ENCODE measurements around the gene JAZF1. TPM values are rescaled to one million over a fixed set of nuclear protein-coding genes. Genes with fewer than 3 reads are reported as not detected.

Gene JAZF1
- total and polyA plus RNA-seq, 10 of the 15 experiments (the other 5 are each of a cell fraction or from before 2014, with no cell fraction given) = 0.04 to 0.82 (median 0.15) TPM; not detected in 3

- no peak overlapping the region for H3K4me3 ChIP-seq
- ATAC-seq (no peak), FAIRE-seq (no peak), DNase-seq (ENCODE audit: low read depth, low spot score) (no peak)
- CTCF ChIA-PET = no interaction called here
- H2AFZ ChIP-seq (ENCODE audit: control insufficient read depth, low read depth, low read length) = no peak overlapping the region
- H3K79me2 ChIP-seq (ENCODE audit: control insufficient read depth, insufficient read depth, low read length) = no peaks in the 10 kb centered on the region
- no peaks in the 10 kb centered on the region for H4K20me1 ChIP-seq (ENCODE audit: control insufficient read depth, insufficient read depth)
- no TSS peak for BruUV-seq (replicated peaks)
- no peak overlapping the region for H3K9ac ChIP-seq (ENCODE audit: control insufficient read depth, insufficient read depth, low read length)
- no peak overlapping the region for H3K27ac ChIP-seq (ENCODE audit: control insufficient read depth, insufficient read depth)
- TF ChIP-seq PAX5 (IDR thresholded peaks at IDR 0.05; ENCODE audit: borderline replicate concordance, low read depth, low read length) (no peak), ATF7 (IDR thresholded peaks at IDR 0.05; ENCODE audit: low read depth) (no peak), RAD21 (IDR thresholded peaks at IDR 0.05; ENCODE audit: insufficient read depth, low read depth, low read length) (no peak), NKRF (conservative IDR thresholded peaks at IDR 0.05) (no peak)
- RAD21 ChIA-PET (ENCODE audit: unreplicated experiment) = no interaction called here
- POLR2A ChIA-PET = no interaction called here
- H3K9me3 ChIP-seq (replicated peaks; ENCODE audit: control insufficient read depth, insufficient read depth, low read length) = no peaks in the 10 kb centered on the region
- no peaks in the 10 kb centered on the region for H3K27me3 ChIP-seq (replicated peaks in 1 of 2; ENCODE audit: control insufficient read depth in 2 of 2, insufficient read depth in 2 of 2, low read length in 1 of 2)
- intact Hi-C loops (cut with micrococcal nuclease; ENCODE audit: unreplicated experiment) (no loop called here), in situ Hi-C loops (cut with MboI) (no loop called here)
- no peak overlapping the region for H3K4me2 ChIP-seq (ENCODE audit: control insufficient read depth, insufficient read depth)
- SMC1A ChIA-PET (ENCODE audit: uncharacterized antibody, unreplicated experiment) = no interaction called here
- no peaks in the 10 kb centered on the region for H3K4me1 ChIP-seq (ENCODE audit: control insufficient read depth, insufficient read depth, low read length)
- WGBS (ENCODE audit: insufficient coverage, insufficient replicate concordance, low lambda C conversion rate, missing lambda C conversion rate) = 68% methylated on average over 7 of the region's 7 CpGs
- no peaks in the 10 kb centered on the region for H3K36me3 ChIP-seq (ENCODE audit: control insufficient read depth in 2 of 2, insufficient read depth in 2 of 2, low read length in 1 of 2)
These were observed 311.5 kb downstream of the JAZF1 start for GRCh38 chr7:27869056-27869455.

- ChIA-PET RAD21 (ENCODE audit: unreplicated experiment) (no interaction called here), POLR2A (no interaction called here), CTCF (no interaction called here), SMC1A (ENCODE audit: uncharacterized antibody, unreplicated experiment) (no interaction called here)
- intact Hi-C loops (cut with micrococcal nuclease; ENCODE audit: unreplicated experiment) (no loop called here), in situ Hi-C loops (cut with MboI) (no loop called here)
- Histone ChIP-seq H3K27ac (ENCODE audit: control insufficient read depth, insufficient read depth) (no peak overlapping the region), H3K36me3 (ENCODE audit: control insufficient read depth in 2 of 2, insufficient read depth in 2 of 2, low read length in 1 of 2) (no peaks in the 10 kb centered on the region), H3K27me3 (replicated peaks in 1 of 2; ENCODE audit: control insufficient read depth in 2 of 2, insufficient read depth in 2 of 2, low read length in 1 of 2) (no peaks in the 10 kb centered on the region), H4K20me1 (ENCODE audit: control insufficient read depth, insufficient read depth) (no peaks in the 10 kb centered on the region), H3K4me1 (ENCODE audit: control insufficient read depth, insufficient read depth, low read length) (no peaks in the 10 kb centered on the region), H3K79me2 (ENCODE audit: control insufficient read depth, insufficient read depth, low read length) (no peaks in the 10 kb centered on the region), H3K4me3 (no peak overlapping the region), H3K9me3 (replicated peaks; ENCODE audit: control insufficient read depth, insufficient read depth, low read length) (no peaks in the 10 kb centered on the region), H3K9ac (ENCODE audit: control insufficient read depth, insufficient read depth, low read length) (no peak overlapping the region), H3K4me2 (ENCODE audit: control insufficient read depth, insufficient read depth) (no peak overlapping the region), H2AFZ (ENCODE audit: control insufficient read depth, low read depth, low read length) (no peak overlapping the region)
- 48% methylated on average over 15 of the region's 15 CpGs for WGBS (ENCODE audit: insufficient coverage, insufficient replicate concordance, low lambda C conversion rate, missing lambda C conversion rate)
- no peak for ATAC-seq
- FAIRE-seq = no peak
- BruUV-seq (replicated peaks) = no TSS peak
- no peak for DNase-seq (ENCODE audit: low read depth, low spot score)
- no peak for TF ChIP-seq CEBPZ (IDR thresholded peaks at IDR 0.05; ENCODE audit: low read depth, low read length)
- no peak for TF ChIP-seq ZNF384 (IDR thresholded peaks at IDR 0.05; ENCODE audit: borderline replicate concordance, low read depth, low read length)
- no peak for TF ChIP-seq E4F1 (IDR thresholded peaks at IDR 0.05; ENCODE audit: borderline replicate concordance, partially characterized antibody)
- no peak for TF ChIP-seq FOXM1 (IDR thresholded peaks at IDR 0.05; ENCODE audit: low read depth, low read length)
- no peak for TF ChIP-seq CBX3 (IDR thresholded peaks at IDR 0.05; ENCODE audit: borderline replicate concordance, low read depth)
- no peak for TF ChIP-seq NFYB (IDR thresholded peaks at IDR 0.05; ENCODE audit: insufficient read depth, low read depth, low read length)
These were observed 312.5 kb downstream of the JAZF1 start for GRCh38 chr7:27868131-27868550.
